Uterus (tissue), 2 donors: ENCODE results near the gene FAM9A.

Source experiments
- POLR2A ChIP-seq, 2 donors: fragments of 450-650 bp; IDR thresholded peaks; one replicate each; pipeline ENCODE4 v1.6.1; 2016; ENCODE audit warnings: antibody characterized with exemption in 2 of 2, mild to moderate bottlenecking in 1 of 2, moderate library complexity in 1 of 2
- TF ChIP-seq, protein P1 (sequence below), 4 experiments: fragments of 200-600 bp in 2 of 4; fragments of 450-650 bp in 2 of 4; sonication (generic) in 2 of 4; IDR thresholded peaks; one replicate each; pipeline ENCODE4 v1.5.1; 2016 to 2019; ENCODE audit warnings: antibody characterized with exemption in 4 of 4, mild to moderate bottlenecking in 2 of 4, moderate library complexity in 1 of 4

DNA sequence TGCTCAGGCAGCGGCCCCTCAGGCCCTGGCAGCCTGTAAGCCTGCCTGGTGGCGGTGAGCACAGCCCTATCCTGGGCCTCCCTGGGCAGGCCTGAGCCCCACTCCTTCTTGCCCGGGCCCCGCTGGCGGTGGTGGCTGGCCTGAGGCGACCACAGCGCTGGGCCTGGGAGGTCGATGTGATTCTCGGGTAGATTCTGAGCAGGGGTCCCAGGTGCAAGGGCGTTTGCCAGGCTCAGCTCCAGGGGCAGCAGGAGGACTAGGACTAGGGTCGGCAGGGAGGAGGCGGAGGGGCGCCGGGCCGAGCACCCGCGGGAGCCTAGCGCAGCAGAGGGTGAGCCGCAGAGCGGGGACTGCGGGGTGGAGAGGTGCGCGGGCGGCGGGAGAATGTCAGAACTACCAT lies 17.0 kb downstream of the FAM9A start:
- TF ChIP-seq, protein P1, sequence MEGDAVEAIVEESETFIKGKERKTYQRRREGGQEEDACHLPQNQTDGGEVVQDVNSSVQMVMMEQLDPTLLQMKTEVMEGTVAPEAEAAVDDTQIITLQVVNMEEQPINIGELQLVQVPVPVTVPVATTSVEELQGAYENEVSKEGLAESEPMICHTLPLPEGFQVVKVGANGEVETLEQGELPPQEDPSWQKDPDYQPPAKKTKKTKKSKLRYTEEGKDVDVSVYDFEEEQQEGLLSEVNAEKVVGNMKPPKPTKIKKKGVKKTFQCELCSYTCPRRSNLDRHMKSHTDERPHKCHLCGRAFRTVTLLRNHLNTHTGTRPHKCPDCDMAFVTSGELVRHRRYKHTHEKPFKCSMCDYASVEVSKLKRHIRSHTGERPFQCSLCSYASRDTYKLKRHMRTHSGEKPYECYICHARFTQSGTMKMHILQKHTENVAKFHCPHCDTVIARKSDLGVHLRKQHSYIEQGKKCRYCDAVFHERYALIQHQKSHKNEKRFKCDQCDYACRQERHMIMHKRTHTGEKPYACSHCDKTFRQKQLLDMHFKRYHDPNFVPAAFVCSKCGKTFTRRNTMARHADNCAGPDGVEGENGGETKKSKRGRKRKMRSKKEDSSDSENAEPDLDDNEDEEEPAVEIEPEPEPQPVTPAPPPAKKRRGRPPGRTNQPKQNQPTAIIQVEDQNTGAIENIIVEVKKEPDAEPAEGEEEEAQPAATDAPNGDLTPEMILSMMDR (IDR thresholded peaks at IDR 0.05): no peak
- TF ChIP-seq POLR2A (IDR thresholded peaks at IDR 0.05): no peak
